ENCODE results near the gene CD109. TPM values are rescaled to one million over a fixed set of nuclear protein-coding genes. Genes with fewer than 3 reads are reported as not detected.
A peak's percentile ranks its signal among the peaks of the same experiment; 100 is the strongest.

Gene CD109
- total RNA-seq, 4 donors from 2014 or later: 1.9 to 7.4 (median 4.8) TPM

GRCh38 chr6:73694711-73695411 is 1.1 kb upstream of the CD109 start:
- no peak for DNase-seq
- 58 to 62% methylated on average over 2 to 5 of the region's 5 CpGs for WGBS, 2 donors (ENCODE audit: low coverage in 1 of 2)

GRCh38 chr6:73696966-73697655 is 1.1 kb downstream of the CD109 start:
- WGBS, 2 donors (ENCODE audit: low coverage in 1 of 2): 66 to 75% methylated on average over 9 to 10 of the region's 10 CpGs
- intact Hi-C loops (cut with DNase I; ENCODE audit: low total_unique reads) (no loop called here), in situ Hi-C loops (cut with MboI; ENCODE audit: low pct_ligation_motif_present in 1 of 4, low pct_unique_long_range_greater_than_20kb in 1 of 4, low sequenced_read_pairs in 3 of 4) (no loop called here)
- Histone ChIP-seq H3K27ac (peak overlapping the region in 3 of 4 donors; percentile 80 to 88 (median 84)), H3K4me3 (peak overlapping the region in 2 of 4 donors; percentile 40 to 57), H3K9me3 (no peaks in the 10 kb centered on the region), H3K27me3 (peaks cover 25% of the 10 kb centered on the region), H3K36me3 (no peaks in the 10 kb centered on the region), H3K4me1 (peaks cover 3 to 20% (median 8%) of the 10 kb centered on the region in 4 donors)
- TF ChIP-seq POLR2AphosphoS5 (IDR thresholded peaks at IDR 0.05) (no peak), EP300 (IDR thresholded peaks at IDR 0.05; ENCODE audit: low read depth) (no peak), CTCF (IDR thresholded peaks at IDR 0.05) (no peak), POLR2A (IDR thresholded peaks at IDR 0.05) (no peak)
- DNase-seq: no peak

More at GRCh38 chr6:73694711-73695411, 1.1 kb upstream of the CD109 start:
- peaks cover 25% of the 10 kb centered on the region for H3K27me3 ChIP-seq
- TF ChIP-seq EP300 (IDR thresholded peaks at IDR 0.05; ENCODE audit: low read depth): no peak
- TF ChIP-seq POLR2A (IDR thresholded peaks at IDR 0.05): no peak
- TF ChIP-seq POLR2AphosphoS5 (IDR thresholded peaks at IDR 0.05): no peak
- TF ChIP-seq CTCF (IDR thresholded peaks at IDR 0.05): no peak
- in situ Hi-C loops (cut with MboI; ENCODE audit: low pct_ligation_motif_present in 1 of 4, low pct_unique_long_range_greater_than_20kb in 1 of 4, low sequenced_read_pairs in 3 of 4) (no loop called here), intact Hi-C loops (cut with DNase I; ENCODE audit: low total_unique reads) (no loop called here)
- peaks cover 3 to 20% (median 8%) of the 10 kb centered on the region in 4 donors for H3K4me1 ChIP-seq
- no peaks in the 10 kb centered on the region for H3K9me3 ChIP-seq
- H3K4me3 ChIP-seq: peak overlapping the region in 1 of 4 donors; percentile 44
- no peaks in the 10 kb centered on the region for H3K36me3 ChIP-seq
- H3K27ac ChIP-seq: peak overlapping the region; percentile 69 to 88 (median 82)

- Histone ChIP-seq H3K27me3 (peaks cover 16% of the 10 kb centered on the region), H3K36me3 (no peaks in the 10 kb centered on the region), H3K4me1 (peaks cover 3 to 30% (median 7%) of the 10 kb centered on the region in 4 donors), H3K4me3 (no peak overlapping the region), H3K9me3 (no peaks in the 10 kb centered on the region), H3K27ac (no peak overlapping the region)
- intact Hi-C loops (cut with DNase I; ENCODE audit: low total_unique reads): no loop called here
- TF ChIP-seq EP300 (IDR thresholded peaks at IDR 0.05; ENCODE audit: low read depth) (no peak), POLR2AphosphoS5 (IDR thresholded peaks at IDR 0.05) (no peak), CTCF (IDR thresholded peaks at IDR 0.05) (no peak), POLR2A (IDR thresholded peaks at IDR 0.05) (no peak)
- no peak for DNase-seq
- WGBS, 2 donors (ENCODE audit: low coverage in 1 of 2): 70 to 77% methylated on average over 3 to 4 of the region's 4 CpGs
- in situ Hi-C loops (cut with MboI; ENCODE audit: low pct_ligation_motif_present in 1 of 4, low pct_unique_long_range_greater_than_20kb in 1 of 4, low sequenced_read_pairs in 3 of 4): no loop called here
Measured at GRCh38 chr6:73699676-73700459, 3.9 kb downstream of the CD109 start.

GRCh38 chr6:73702444-73702843 is 6.4 kb downstream of the CD109 start:
- H3K27ac ChIP-seq: no peak overlapping the region
- 70 to 77% methylated on average over 2 of the region's 2 CpGs for WGBS, 2 donors (ENCODE audit: low coverage in 1 of 2)

More at GRCh38 chr6:73702444-73702843, 6.4 kb downstream of the CD109 start:
- TF ChIP-seq CTCF (IDR thresholded peaks at IDR 0.05) (no peak), POLR2A (IDR thresholded peaks at IDR 0.05) (no peak), EP300 (IDR thresholded peaks at IDR 0.05; ENCODE audit: low read depth) (no peak), POLR2AphosphoS5 (IDR thresholded peaks at IDR 0.05) (no peak)
- peaks cover 0 to 14% (median 1%) of the 10 kb centered on the region in 4 donors for H3K4me1 ChIP-seq
- intact Hi-C loops (cut with DNase I; ENCODE audit: low total_unique reads) (no loop called here), in situ Hi-C loops (cut with MboI; ENCODE audit: low pct_ligation_motif_present in 1 of 4, low pct_unique_long_range_greater_than_20kb in 1 of 4, low sequenced_read_pairs in 3 of 4) (no loop called here)
- no peaks in the 10 kb centered on the region for H3K36me3 ChIP-seq
- peaks cover 2% of the 10 kb centered on the region for H3K27me3 ChIP-seq
- no peak overlapping the region for H3K4me3 ChIP-seq
- DNase-seq: no peak
- no peaks in the 10 kb centered on the region for H3K9me3 ChIP-seq
